Endothelial cell of umbilical vein (primary cell): ENCODE results near the gene PEX16.

Experiments used
- EZH2 ChIP-seq: IDR thresholded peaks from 2 replicates; pipeline ENCODE4 v1.6.1; 2012; ENCODE audit warnings: borderline replicate concordance, low read depth, mild to moderate bottlenecking, moderate library complexity, low read length, inconsistent platforms; ENCODE audit not compliant: severe bottlenecking
- MYC ChIP-seq: IDR thresholded peaks from one replicate; pipeline ENCODE4 v1.6.1; 2011; ENCODE audit warnings: mild to moderate bottlenecking, low read depth, low read length
- POLR2A ChIP-seq: IDR thresholded peaks from 2 replicates; pipeline ENCODE4 v1.6.1; 2012; ENCODE audit warnings: low read depth, mild to moderate bottlenecking, control low read depth, low read length
- TF ChIP-seq, protein P1 (sequence below), 2 donors: IDR thresholded peaks; 1 replicate in 1 of 2; 2 replicates in 1 of 2; pipeline ENCODE4 v1.5.1; 2011; ENCODE audit warnings: low read length in 2 of 2, mild to moderate bottlenecking in 2 of 2, moderate library complexity in 2 of 2, control low read depth in 1 of 2, inconsistent platforms in 1 of 2, low read depth in 1 of 2; ENCODE audit not compliant: insufficient read depth in 1 of 2; ENCODE audit errors: extremely low read depth in 1 of 2

DNA sequence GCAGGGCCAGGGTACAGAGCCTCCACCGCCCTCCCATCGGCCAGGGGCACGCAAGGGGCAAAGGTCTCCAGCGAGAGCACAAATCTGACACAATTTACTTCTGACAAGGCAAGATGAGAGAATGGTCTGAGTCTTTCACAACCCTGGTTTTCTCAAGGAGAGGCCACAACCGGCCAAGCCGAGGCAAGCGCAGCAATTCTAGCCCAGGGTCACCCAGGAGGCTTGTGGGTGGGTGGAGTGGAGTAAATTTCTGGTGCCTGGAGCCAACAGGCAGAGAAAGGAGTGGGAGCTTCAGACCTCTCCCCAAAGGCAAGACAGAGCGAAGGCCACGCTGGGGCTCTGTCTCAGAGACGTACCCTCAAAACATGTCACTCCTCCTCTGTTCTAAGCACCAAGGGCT, 14.1 kb upstream of the PEX16 start:
- TF ChIP-seq, protein P1, sequence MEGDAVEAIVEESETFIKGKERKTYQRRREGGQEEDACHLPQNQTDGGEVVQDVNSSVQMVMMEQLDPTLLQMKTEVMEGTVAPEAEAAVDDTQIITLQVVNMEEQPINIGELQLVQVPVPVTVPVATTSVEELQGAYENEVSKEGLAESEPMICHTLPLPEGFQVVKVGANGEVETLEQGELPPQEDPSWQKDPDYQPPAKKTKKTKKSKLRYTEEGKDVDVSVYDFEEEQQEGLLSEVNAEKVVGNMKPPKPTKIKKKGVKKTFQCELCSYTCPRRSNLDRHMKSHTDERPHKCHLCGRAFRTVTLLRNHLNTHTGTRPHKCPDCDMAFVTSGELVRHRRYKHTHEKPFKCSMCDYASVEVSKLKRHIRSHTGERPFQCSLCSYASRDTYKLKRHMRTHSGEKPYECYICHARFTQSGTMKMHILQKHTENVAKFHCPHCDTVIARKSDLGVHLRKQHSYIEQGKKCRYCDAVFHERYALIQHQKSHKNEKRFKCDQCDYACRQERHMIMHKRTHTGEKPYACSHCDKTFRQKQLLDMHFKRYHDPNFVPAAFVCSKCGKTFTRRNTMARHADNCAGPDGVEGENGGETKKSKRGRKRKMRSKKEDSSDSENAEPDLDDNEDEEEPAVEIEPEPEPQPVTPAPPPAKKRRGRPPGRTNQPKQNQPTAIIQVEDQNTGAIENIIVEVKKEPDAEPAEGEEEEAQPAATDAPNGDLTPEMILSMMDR (IDR thresholded peaks at IDR 0.05; ENCODE audit: extremely low read depth in 1 of 2, insufficient read depth in 1 of 2, low read depth in 1 of 2, low read length in 2 of 2) = no peak
- TF ChIP-seq EZH2 (no peak), POLR2A (no peak), MYC (no peak)
